GM18502 (cell line): ENCODE data around the gene WNT2B.

Experiments used
- ATAC-seq: cut with Tn5 transposase; IDR thresholded peaks from one replicate; pipeline ENCODE4 v1.9.1; 2021; ENCODE audit warnings: mild to moderate bottlenecking; ENCODE audit not compliant: unreplicated experiment, poor library complexity

The WNT2B gene

GRCh38 chr1:112522621-112523020, 13.9 kb downstream of the WNT2B start:
- no peak for ATAC-seq

GRCh38 chr1:112524251-112524650, 15.5 kb downstream of the WNT2B start:
- no peak for ATAC-seq

- no peak for ATAC-seq
Observed at GRCh38 chr1:112524986-112525385, 16.2 kb downstream of the WNT2B start.

GRCh38 chr1:112527266-112528010, 18.7 kb downstream of the WNT2B start:
- no peak for ATAC-seq

- no peak for ATAC-seq
Observed at GRCh38 chr1:112528076-112528475, 19.3 kb downstream of the WNT2B start.

- ATAC-seq, result no peak
Observed at GRCh38 chr1:112529301-112529700, 20.5 kb downstream of the WNT2B start.

GRCh38 chr1:112530832-112531231, 22.1 kb downstream of the WNT2B start:
- no peak for ATAC-seq

- no peak for ATAC-seq
Observed at GRCh38 chr1:112532064-112532463, 23.3 kb downstream of the WNT2B start.

- ATAC-seq, result no peak
Observed at GRCh38 chr1:112533029-112533428, 24.3 kb downstream of the WNT2B start.

GRCh38 chr1:112536561-112536960, 27.8 kb downstream of the WNT2B start:
- no peak for ATAC-seq

- ATAC-seq, result no peak
Observed at GRCh38 chr1:112537456-112537855, 28.7 kb downstream of the WNT2B start.

GRCh38 chr1:112538883-112539282, 30.1 kb downstream of the WNT2B start:
- ATAC-seq, result no peak

GRCh38 chr1:112540226-112540794, 31.5 kb downstream of the WNT2B start:
- no peak for ATAC-seq

GRCh38 chr1:112541299-112541698, 32.5 kb downstream of the WNT2B start:
- no peak for ATAC-seq

GRCh38 chr1:112542206-112542973, 33.6 kb downstream of the WNT2B start:
- ATAC-seq, result no peak

GRCh38 chr1:112544011-112544688, 35.4 kb downstream of the WNT2B start:
- ATAC-seq, result no peak

- no peak for ATAC-seq
Observed at GRCh38 chr1:112544751-112545150, 36.0 kb downstream of the WNT2B start.

GRCh38 chr1:112546076-112546475, 37.3 kb downstream of the WNT2B start:
- no peak for ATAC-seq

GRCh38 chr1:112548547-112548946, 39.8 kb downstream of the WNT2B start:
- no peak for ATAC-seq

GRCh38 chr1:112549590-112549989, 40.8 kb downstream of the WNT2B start:
- ATAC-seq, result no peak

GRCh38 chr1:112554411-112554810, 45.6 kb downstream of the WNT2B start:
- no peak for ATAC-seq
